ENCODE measurements around the gene ZNF175. TPM values are rescaled to one million over a fixed set of nuclear protein-coding genes. Genes with fewer than 3 reads are reported as not detected.

ZNF175 gene
- total and polyA plus RNA-seq, 2 experiments from 2014 or later = 2.3 to 6.3 TPM

- peaks cover 9% of the 10 kb centered on the region for H3K27me3 Mint-ChIP-seq (ENCODE audit: insufficient read depth, low read depth, poor library complexity)
- ATAC-seq (no peak), DNase-seq (ENCODE audit: low spot score) (no peak)
- Histone ChIP-seq H3F3A (replicated peaks; ENCODE audit: low read depth) (no peaks in the 10 kb centered on the region), H3K27me3 (ENCODE audit: insufficient read depth) (no peaks in the 10 kb centered on the region), H3K79me2 (replicated peaks; ENCODE audit: insufficient read depth) (no peaks in the 10 kb centered on the region), H3K4me1 (ENCODE audit: insufficient read depth) (no peaks in the 10 kb centered on the region), H3K4me2 (no peak overlapping the region), H3K4me3 (no peak overlapping the region), H3K9me2 (ENCODE audit: insufficient read depth) (no peaks in the 10 kb centered on the region), H3K36me3 (ENCODE audit: insufficient read depth) (peaks cover 3% of the 10 kb centered on the region; the same call in 1 of the 2 replicates), H3K27ac (ENCODE audit: low read depth) (no peak overlapping the region), H4K20me1 (replicated peaks; ENCODE audit: insufficient read depth) (no peaks in the 10 kb centered on the region), H2AFZ (no peak overlapping the region)
- no peak overlapping the region for H3K27ac Mint-ChIP-seq
- TF ChIP-seq ZNF331 (CRISPR knock-in tag; IDR thresholded peaks at IDR 0.05; ENCODE audit: low read depth) (no peak), NANOG (IDR thresholded peaks at IDR 0.05; ENCODE audit: borderline replicate concordance) (no peak), CREB1 (CRISPR knock-in tag; IDR thresholded peaks at IDR 0.05; ENCODE audit: low read depth) (no peak), EZH2phosphoT487 (IDR thresholded peaks at IDR 0.05; ENCODE audit: unreplicated experiment) (no peak), POLR2AphosphoS5 (IDR thresholded peaks at IDR 0.05; ENCODE audit: low read depth) (no peak), JUNB (IDR thresholded peaks at IDR 0.05; ENCODE audit: unreplicated experiment) (no peak), STAT1 (IDR thresholded peaks at IDR 0.05; ENCODE audit: unreplicated experiment) (no peak), CTCF (conservative IDR thresholded peaks at IDR 0.05; ENCODE audit: low read depth in 2 of 2) (no peak), EZH2 (IDR thresholded peaks at IDR 0.05; ENCODE audit: low read depth, unreplicated experiment) (no peak), ZNF114 (CRISPR knock-in tag; IDR thresholded peaks at IDR 0.05) (no peak)
- TF ChIP-seq, protein P1, sequence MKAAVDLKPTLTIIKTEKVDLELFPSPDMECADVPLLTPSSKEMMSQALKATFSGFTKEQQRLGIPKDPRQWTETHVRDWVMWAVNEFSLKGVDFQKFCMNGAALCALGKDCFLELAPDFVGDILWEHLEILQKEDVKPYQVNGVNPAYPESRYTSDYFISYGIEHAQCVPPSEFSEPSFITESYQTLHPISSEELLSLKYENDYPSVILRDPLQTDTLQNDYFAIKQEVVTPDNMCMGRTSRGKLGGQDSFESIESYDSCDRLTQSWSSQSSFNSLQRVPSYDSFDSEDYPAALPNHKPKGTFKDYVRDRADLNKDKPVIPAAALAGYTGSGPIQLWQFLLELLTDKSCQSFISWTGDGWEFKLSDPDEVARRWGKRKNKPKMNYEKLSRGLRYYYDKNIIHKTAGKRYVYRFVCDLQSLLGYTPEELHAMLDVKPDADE (IDR thresholded peaks at IDR 0.05) = no peak
- TF ChIP-seq, protein P2, sequence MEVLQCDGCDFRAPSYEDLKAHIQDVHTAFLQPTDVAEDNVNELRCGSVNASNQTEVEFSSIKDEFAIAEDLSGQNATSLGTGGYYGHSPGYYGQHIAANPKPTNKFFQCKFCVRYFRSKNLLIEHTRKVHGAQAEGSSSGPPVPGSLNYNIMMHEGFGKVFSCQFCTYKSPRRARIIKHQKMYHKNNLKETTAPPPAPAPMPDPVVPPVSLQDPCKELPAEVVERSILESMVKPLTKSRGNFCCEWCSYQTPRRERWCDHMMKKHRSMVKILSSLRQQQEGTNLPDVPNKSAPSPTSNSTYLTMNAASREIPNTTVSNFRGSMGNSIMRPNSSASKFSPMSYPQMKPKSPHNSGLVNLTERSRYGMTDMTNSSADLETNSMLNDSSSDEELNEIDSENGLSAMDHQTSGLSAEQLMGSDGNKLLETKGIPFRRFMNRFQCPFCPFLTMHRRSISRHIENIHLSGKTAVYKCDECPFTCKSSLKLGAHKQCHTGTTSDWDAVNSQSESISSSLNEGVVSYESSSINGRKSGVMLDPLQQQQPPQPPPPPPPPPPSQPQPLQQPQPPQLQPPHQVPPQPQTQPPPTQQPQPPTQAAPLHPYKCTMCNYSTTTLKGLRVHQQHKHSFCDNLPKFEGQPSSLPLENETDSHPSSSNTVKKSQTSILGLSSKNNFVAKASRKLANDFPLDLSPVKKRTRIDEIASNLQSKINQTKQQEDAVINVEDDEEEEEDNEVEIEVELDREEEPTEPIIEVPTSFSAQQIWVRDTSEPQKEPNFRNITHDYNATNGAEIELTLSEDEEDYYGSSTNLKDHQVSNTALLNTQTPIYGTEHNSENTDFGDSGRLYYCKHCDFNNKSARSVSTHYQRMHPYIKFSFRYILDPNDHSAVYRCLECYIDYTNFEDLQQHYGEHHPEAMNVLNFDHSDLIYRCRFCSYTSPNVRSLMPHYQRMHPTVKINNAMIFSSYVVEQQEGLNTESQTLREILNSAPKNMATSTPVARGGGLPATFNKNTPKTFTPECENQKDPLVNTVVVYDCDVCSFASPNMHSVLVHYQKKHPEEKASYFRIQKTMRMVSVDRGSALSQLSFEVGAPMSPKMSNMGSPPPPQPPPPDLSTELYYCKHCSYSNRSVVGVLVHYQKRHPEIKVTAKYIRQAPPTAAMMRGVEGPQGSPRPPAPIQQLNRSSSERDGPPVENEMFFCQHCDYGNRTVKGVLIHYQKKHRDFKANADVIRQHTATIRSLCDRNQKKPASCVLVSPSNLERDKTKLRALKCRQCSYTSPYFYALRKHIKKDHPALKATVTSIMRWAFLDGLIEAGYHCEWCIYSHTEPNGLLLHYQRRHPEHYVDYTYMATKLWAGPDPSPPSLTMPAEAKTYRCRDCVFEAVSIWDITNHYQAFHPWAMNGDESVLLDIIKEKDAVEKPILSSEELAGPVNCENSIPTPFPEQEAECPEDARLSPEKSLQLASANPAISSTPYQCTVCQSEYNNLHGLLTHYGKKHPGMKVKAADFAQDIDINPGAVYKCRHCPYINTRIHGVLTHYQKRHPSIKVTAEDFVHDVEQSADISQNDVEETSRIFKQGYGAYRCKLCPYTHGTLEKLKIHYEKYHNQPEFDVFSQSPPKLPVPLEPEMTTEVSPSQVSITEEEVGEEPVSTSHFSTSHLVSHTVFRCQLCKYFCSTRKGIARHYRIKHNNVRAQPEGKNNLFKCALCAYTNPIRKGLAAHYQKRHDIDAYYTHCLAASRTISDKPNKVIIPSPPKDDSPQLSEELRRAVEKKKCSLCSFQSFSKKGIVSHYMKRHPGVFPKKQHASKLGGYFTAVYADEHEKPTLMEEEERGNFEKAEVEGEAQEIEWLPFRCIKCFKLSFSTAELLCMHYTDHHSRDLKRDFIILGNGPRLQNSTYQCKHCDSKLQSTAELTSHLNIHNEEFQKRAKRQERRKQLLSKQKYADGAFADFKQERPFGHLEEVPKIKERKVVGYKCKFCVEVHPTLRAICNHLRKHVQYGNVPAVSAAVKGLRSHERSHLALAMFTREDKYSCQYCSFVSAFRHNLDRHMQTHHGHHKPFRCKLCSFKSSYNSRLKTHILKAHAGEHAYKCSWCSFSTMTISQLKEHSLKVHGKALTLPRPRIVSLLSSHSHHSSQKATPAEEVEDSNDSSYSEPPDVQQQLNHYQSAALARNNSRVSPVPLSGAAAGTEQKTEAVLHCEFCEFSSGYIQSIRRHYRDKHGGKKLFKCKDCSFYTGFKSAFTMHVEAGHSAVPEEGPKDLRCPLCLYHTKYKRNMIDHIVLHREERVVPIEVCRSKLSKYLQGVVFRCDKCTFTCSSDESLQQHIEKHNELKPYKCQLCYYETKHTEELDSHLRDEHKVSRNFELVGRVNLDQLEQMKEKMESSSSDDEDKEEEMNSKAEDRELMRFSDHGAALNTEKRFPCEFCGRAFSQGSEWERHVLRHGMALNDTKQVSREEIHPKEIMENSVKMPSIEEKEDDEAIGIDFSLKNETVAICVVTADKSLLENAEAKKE (CRISPR knock-in tag; IDR thresholded peaks at IDR 0.05) = no peak
- TF ChIP-seq, protein P3, sequence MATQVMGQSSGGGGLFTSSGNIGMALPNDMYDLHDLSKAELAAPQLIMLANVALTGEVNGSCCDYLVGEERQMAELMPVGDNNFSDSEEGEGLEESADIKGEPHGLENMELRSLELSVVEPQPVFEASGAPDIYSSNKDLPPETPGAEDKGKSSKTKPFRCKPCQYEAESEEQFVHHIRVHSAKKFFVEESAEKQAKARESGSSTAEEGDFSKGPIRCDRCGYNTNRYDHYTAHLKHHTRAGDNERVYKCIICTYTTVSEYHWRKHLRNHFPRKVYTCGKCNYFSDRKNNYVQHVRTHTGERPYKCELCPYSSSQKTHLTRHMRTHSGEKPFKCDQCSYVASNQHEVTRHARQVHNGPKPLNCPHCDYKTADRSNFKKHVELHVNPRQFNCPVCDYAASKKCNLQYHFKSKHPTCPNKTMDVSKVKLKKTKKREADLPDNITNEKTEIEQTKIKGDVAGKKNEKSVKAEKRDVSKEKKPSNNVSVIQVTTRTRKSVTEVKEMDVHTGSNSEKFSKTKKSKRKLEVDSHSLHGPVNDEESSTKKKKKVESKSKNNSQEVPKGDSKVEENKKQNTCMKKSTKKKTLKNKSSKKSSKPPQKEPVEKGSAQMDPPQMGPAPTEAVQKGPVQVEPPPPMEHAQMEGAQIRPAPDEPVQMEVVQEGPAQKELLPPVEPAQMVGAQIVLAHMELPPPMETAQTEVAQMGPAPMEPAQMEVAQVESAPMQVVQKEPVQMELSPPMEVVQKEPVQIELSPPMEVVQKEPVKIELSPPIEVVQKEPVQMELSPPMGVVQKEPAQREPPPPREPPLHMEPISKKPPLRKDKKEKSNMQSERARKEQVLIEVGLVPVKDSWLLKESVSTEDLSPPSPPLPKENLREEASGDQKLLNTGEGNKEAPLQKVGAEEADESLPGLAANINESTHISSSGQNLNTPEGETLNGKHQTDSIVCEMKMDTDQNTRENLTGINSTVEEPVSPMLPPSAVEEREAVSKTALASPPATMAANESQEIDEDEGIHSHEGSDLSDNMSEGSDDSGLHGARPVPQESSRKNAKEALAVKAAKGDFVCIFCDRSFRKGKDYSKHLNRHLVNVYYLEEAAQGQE (IDR thresholded peaks at IDR 0.05; ENCODE audit: unreplicated experiment) = no peak
- H3K4me3 Mint-ChIP-seq = no peak overlapping the region
- peaks cover 26% of the 10 kb centered on the region for H3K36me3 Mint-ChIP-seq (ENCODE audit: low read depth)
- H3K4me1 Mint-ChIP-seq = no peaks in the 10 kb centered on the region
- peaks cover 88% of the 10 kb centered on the region for H3K9me3 Mint-ChIP-seq
Observed at GRCh38 chr19:51641648-51642047, 70.6 kb downstream of the ZNF175 start.
